GM19099 (cell line): ENCODE data around the gene POMT1.

Experiments used
- POLR2A ChIP-seq: IDR thresholded peaks from 3 replicates; pipeline ENCODE4 v1.6.1; 2011; ENCODE audit warnings: low read depth; ENCODE audit not compliant: insufficient read length; ENCODE audit errors: extremely low read depth

The POMT1 gene

DNA sequence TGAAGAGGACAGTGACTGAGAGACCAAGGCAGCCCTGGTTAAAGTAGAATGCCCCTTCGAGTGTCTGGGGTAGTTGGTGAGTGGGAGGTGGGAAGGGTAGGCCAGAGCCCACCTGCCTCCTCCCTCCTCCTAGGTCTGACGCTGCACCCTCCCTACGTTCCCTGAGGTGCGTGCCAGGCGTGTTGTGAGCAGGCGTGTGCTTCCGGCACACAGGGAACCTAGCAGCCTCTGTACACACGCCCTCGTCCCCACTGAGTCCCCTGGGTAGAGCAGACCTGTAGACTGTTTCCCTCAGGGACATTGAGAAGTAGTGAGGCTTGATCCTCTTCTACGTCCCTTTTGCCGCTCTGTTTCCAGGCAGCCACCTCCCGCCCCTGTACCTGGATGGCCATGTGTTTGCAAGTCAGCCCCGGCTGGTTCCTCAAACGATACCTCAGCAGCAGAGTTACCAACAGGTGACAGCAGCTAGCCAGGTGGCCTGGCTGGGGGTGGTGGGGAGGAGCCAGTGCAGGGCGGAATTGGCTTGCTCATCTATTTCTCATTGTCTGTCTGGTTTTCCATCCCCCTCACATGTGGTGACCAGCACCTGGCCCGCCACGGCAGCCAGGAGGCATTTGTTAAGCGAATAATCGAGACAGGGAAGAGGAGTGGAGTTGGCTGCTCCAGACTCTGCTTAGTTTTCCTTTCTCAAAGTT lies 16.8 kb upstream of the POMT1 start:
- no peak for TF ChIP-seq POLR2A

DNA sequence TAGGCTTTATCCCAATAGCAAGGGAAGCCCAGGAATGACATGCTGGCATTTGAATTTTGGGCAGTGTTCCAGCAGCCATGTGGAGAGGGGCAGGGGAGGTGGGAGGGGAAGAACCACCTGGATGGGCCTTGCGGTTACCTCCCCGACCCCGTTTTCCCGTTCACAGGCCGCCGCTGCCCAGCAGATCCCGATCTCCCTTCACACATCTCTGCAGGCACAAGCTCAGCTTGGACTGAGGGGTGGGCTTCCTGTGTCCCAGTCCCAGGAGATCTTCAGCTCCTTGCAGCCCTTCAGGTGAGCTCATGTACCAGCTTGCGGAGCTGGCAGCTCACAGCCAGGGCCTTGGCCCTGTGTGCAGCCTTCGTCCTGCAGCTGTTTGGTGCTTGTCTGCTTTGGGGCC lies 15.7 kb upstream of the POMT1 start:
- TF ChIP-seq POLR2A: no peak

DNA sequence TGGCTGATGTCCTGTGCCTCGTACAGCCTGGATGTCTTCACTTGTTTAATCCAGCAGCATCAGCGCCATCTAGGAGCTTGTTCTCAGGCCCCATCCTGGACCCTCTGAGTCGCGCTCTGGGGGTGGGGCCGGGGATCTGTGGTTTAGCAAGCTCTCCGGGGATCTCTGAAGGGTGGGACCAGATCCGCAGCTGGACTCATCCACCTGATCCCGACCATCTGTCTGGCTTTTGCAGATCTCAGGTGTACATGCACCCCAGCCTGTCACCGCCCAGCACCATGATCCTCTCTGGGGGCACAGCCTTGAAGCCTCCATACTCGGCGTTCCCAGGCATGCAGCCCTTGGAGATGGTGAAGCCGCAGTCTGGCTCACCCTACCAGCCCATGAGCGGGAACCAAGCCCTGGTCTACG lies 15.1 kb upstream of the POMT1 start:
- TF ChIP-seq POLR2A: no peak

DNA sequence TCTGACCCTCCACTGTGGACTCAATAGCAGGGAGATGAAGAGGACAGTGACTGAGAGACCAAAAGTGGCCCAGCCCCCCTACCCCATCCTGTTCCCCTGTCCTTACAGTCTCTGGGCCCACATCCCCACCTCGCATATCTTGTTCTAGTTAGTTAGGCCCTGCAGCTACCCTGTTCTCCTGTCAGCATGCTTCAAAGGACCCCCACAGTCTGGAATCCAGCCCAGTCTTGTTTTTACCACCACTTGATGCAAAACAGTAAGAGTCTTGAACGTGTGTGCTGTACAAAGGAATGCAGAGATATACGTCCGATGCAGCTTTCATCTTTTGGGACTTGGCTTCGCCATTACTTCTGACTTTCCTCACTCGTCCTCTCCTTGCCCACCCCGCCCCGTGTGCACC lies 12.2 kb upstream of the POMT1 start:
- TF ChIP-seq POLR2A: no peak

DNA sequence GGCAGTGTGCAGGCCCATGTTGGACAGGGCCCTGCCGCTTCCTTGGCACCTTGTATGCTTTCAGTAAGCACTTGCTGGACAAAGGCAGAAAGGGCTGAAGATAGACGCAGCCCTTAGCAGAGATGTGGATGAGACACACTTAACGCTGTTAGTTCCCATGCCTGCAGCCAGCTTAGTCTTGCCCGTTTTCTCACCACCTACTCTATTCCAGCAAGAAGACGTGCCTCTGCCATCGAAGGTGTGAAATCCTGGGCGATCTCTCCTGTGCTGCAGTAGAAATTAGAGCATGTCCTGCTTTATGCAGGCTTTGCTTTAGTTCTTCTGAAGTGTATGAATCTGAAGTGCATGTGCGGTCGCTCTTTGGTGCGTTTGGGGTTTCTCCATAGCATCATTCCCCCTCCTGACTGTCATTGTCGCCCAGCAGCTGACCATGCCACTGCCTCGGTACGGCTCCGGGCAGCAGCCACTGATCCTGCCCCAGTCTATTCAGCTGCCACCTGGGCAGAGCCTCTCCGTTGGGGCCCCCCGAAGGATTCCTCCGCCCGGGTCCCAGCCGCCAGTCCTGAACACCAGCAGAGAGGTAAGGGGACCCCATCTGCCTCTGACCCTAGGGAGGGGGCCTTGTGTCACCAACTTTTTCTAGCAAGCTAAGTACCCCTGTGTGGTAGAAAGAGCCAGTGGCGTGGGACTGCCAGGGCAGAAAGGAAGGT lies 11.6 kb upstream of the POMT1 start:
- no peak for TF ChIP-seq POLR2A

DNA sequence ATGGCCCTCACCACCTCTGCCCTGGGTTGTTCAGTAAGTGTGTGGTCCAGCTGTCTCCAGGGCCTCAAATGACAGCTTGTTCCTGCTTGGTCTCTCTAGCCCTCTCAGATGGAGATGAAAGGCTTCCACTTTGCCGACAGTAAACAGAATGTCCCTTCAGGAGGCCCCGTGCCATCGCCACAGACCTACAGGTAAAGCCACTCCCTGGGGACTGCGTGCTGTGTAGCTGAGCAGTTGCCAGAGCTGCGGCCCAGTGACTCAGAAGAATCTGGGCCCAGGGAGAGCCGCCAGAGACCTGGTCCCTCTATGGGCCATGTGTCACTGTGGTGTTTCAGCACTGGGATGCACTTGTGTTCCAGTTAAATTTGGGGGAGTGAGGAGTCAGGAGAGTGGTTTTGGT lies 10.6 kb upstream of the POMT1 start:
- TF ChIP-seq POLR2A: no peak

DNA sequence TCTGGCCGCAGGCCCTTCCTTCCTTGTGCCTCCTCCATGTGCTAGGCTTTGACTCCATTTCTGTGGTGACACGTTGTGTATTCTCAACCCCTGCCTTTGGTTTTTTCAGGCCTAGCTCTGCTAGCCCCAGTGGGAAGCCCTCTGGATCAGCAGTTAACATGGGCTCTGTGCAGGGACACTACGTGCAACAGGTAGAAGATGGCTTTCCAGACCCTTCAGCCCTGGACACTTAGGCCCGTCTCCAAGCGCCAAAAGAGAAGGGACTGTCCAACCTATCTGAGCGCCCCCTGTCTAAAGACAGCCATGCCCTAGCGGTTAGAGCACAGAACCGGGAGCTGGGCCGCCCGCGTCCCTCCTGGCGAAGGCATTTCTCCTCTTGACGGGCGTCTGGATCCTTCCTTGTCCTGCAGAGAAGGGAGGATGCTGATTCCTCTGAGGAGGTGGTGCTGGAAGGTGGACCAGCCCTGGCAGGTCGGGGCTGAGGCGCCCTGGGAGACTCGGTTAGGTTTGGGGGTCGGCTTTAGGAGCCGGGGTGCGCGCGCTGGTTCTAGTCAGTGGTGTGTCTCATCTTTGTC lies 8.3 kb upstream of the POMT1 start:
- no peak for TF ChIP-seq POLR2A

DNA sequence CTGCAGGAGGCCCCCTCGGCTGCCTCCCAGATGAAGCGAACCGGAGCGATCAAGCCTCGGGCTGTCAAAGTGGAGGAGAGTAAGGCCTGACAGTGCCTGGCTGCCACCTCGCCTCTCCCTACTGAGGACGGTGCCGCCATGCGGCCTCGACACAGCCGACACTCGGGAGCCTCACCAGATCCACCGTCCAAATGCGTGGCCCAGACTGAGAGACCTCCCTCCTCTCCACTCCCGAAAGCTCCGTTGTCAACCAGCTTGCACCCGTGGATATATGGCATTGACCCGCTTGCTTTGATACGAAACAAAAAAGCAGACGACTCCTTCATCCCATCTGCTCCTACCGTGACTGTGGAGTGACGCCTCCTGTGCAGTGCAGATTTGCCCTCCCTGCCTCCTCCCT lies 6.9 kb upstream of the POMT1 start:
- TF ChIP-seq POLR2A: no peak

DNA sequence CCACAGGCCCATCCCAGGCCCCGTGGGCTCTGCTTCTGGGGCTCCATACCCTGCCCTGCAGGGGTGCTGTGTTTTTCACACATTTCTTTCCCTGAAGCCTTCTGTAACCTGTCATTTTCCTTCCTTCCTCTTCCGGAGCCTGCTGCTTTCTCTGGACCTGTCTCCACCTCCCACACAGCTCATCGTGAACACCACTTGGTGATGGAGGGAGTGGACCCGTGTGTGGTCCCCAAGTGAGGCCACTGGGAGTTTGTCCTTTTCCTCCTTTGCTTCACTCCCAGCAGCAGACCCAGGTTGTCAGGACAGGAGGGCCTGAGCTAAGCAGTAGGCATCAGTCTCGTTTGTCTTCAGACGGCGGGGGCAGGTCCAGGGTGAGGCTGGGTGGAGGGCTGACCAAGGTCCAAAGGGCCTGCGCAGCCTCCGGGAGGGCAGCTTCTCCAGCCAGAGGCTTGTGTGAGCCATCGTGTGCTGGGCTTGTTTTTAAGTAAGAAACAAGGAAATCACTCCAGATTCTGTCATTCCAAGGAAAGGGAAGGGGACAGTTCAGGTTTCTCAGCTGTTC lies 5.8 kb upstream of the POMT1 start:
- TF ChIP-seq POLR2A: no peak

DNA sequence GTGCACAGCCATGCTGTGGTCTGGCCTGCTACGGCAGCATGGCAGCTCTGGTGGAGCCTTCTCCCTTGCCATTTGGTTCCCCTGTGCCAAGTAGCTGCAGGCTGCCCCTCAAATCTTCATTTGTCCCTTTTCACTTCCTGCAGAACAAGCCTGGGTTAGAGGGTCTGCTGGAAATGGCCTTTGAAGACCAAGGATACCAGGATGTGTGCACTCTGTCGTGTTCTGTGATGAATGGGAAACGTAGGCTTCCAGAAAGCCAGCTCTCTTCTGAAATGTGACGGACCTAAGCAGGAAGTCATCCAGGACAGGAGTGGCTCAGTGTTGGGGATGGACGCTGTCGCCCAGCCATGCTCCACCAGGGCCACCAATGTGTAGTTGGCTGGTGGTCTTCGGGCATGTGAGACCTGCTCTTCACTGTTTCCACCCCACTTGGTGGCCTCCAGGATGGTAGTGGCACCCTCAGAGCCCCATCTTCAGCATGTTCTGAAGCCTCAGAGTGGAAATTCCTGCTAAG lies 3.4 kb upstream of the POMT1 start:
- no peak for TF ChIP-seq POLR2A

DNA sequence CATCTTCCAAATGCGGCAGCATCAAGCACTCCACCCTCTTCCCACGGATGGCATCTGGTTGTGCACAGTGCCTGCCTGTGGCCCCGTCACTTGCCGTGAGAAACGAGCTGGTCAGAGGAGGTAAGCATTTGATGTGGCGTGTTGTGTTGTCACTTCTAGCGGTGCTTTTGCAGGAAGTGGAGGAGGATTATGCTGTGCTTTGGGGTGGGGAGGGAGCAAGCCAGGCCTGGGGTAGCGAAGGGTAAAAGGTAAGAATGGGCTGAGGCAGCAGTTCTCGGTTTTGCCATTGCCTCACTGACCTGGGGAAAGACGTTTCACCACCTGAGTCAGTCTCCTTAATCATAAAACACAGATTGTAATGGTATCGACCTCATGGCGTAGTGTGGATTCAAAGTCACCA lies 2.3 kb upstream of the POMT1 start:
- TF ChIP-seq POLR2A: no peak

DNA sequence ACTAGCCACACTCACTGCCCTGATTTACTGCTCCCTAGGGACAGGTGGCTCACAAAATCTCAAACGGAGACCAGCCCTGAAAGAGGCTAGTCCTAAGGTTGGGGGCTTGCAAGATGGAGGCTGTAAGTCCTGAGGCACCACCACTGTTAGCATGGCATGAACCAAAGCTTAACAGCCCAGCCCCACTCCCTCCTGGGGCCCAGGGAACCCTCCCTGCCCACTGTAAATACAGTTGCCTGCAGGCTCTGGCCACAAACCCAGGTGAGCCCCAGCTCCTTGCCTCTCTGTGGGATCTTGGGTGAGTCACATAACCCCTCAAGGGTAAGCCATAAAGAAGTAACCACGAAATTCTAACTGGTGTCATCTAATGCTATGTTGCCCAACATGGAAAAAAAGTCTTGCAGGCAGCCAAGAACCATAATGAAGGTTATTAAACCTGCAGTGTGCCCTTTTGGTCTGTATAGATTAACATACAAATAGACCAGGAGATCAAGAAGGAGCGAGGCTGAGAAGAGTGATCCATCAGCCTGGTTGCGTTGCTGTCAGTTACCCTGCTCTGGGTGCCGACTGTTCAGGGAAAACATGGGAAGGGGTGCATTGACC lies 1.7 kb upstream of the POMT1 start:
- no peak for TF ChIP-seq POLR2A

DNA sequence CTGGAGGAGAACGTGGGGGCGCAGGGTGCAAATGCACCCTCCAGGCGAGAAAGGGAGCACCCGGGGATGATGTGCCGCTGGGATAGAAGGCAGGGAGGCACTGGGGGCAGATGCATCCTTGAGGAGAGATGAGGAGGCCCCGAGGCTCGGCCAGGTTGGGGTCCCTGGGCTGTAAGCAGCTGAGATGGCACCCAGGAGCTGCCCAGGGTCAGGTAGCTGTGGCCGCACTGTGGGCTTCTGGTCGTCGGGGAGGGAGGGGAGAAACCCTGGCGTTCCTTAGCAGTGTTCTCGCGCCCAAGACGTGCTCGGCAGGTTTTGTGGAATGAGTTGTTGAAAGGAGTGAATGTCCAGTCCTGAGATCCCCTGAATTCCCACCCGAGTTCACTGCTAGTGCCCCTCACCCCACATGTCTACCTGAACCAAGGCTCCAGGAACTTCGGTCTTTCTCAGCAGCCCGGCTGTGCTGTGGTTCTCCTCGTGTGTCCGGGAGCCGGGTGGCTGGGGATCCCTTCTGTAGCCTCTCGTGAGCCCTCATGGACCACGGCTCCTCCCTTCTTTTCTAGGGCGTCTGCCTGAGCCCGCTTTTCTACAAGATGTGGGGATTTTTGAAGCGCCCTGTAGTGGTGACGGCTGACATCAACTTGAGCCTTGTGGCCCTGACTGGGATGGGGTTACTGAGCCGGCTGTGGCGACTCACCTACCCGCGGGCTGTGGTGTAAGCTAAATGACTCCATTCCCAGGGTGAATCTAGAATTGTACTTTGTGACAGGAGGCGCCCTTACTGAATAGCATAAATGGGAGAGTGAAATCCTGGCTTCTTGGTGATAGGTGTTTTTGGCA lies 1.1 kb downstream of the POMT1 start:
- no peak for TF ChIP-seq POLR2A

DNA sequence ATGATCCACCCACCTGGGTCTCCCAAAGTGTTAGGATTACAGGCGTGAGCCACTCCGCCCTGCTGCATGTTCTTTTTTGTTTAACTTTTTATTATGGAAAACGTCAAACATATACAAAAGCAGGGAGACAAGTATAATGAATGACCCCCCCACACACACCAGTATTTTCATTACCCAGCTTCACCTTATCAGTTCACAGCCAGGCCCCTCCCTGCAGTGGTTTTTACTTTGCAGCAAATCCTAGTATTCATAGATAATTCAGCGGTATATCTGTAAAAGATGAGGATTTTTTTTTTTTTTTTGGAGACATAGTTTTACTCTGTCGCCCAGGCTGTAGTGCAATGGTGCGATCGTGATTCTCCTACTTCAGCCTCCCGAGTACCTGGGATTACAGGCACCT lies 2.3 kb downstream of the POMT1 start:
- TF ChIP-seq POLR2A: no peak

DNA sequence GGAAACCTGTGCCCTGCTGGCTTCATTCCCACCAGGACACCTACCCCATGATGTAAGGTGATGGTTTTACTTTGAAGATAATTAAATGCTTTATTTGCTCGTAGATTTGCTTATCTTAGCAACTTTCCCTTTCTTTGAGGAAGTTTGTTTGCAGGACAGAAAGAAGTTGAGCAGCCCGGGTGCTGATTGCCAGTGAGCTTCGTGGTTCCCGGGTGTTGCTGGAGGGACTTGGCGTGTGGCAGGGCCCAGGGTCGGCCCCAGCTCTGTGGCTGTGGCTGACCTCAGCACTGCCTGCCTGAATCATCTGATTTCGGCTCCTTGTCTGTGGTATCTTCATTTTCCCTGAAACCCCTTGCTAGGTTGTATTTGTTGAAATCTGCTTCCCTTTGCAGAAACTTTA lies 8.7 kb downstream of the POMT1 start:
- TF ChIP-seq POLR2A: no peak

DNA sequence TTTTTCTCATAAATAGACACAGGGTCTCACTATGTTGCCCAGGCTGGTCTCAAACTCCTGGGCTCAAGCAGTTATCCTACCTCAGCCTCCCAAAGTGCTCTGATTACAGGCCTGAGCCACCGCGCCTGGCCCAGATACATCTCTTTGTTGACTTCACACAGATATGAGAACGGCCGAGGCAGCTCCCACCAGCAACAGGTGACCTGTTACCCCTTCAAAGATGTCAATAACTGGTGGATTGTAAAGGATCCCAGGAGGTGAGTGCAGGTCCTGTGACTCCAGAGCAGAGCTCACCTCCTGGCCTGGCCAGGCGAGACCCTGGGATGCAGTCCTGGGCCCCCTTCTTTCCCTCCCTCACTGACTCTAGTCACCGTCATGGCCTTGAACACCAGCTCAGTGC lies 9.2 kb downstream of the POMT1 start:
- TF ChIP-seq POLR2A: no peak
